ENCODE measurements around the gene STKLD1.

- TF ChIP-seq CTCF (conservative IDR thresholded peaks at IDR 0.05 in 1 of 2, IDR thresholded peaks at IDR 0.05 in 1 of 2; ENCODE audit: extremely low read depth in 1 of 2, insufficient read depth in 1 of 2, low read depth in 1 of 2, low read length in 2 of 2), result no peak
- no peak for TF ChIP-seq EZH2 (IDR thresholded peaks at IDR 0.05; ENCODE audit: borderline replicate concordance, low read length)
Observed at GRCh38 chr9:133335924-133336811, 40.0 kb upstream of the STKLD1 start, which contains the start of gene SURF6.

Data from mammary epithelial cell (primary cell).